Smooth muscle cell of the coronary artery (primary cell): Measurements from ENCODE around the gene OSBPL10. TPM values are rescaled to one million over a fixed set of nuclear protein-coding genes. Genes with fewer than 3 reads are reported as not detected.

ENCODE experiments used
- total RNA-seq: library from RNA; depleted of rRNA; stranded (reverse); fragments of >200 nt; gene quantifications from 2 replicates; pipeline ENCODE4 v1.2.3, GENCODE V29; 2014; ENCODE audit warnings: low replicate concordance

OSBPL10 gene
- 2.6 and 12.9 TPM in 2 replicates for total RNA-seq

GRCh38 chr3:31981206-31982181, at the start of gene OSBPL10, which contains the start of gene ZNF860:
Gene OSBPL10, minus strand, starts transcription at chr3:31981262. Its CDS starts 83 bp downstream, at chr3:31981179.
Gene ZNF860, plus strand, starts transcription at chr3:31981750. Its CDS starts 7,330 bp downstream, at chr3:31989080.

Other genes starting within 250 kb of the OSBPL10 start
- under 0.01 and 0.38 TPM in 2 replicates for gene ZNF860, start 488 bp upstream of the OSBPL10 start, total RNA-seq
- gene GPD1L, start 125.4 kb upstream of the OSBPL10 start, total RNA-seq, result 5.5 and 7.4 TPM in 2 replicates